Parathyroid adenoma (tissue), 2 donors: Measurements from ENCODE around the gene CALML6.
A peak's percentile ranks its signal among the peaks of the same experiment; 100 is the strongest.

ENCODE experiments used
- H2AFZ ChIP-seq: fragments of 300-600 bp; sonication (generic); one replicate; pipeline ENCODE4 v1.7.0; 2017; ENCODE audit warnings: antibody characterized with exemption, mild to moderate bottlenecking
- H3K27ac ChIP-seq: fragments of 300-600 bp; sonication (generic); one replicate; pipeline ENCODE4 v1.7.0; 2017
- H3K27me3 ChIP-seq: fragments of 300-600 bp; sonication (generic); one replicate; pipeline ENCODE4 v1.7.0; 2017; ENCODE audit warnings: low read length; ENCODE audit not compliant: control insufficient read depth, insufficient read depth
- H3K36me3 ChIP-seq: fragments of 300-600 bp; sonication (generic); one replicate; pipeline ENCODE4 v1.7.0; 2017; ENCODE audit warnings: low read length; ENCODE audit not compliant: control insufficient read depth, insufficient read depth
- H3K4me1 ChIP-seq: fragments of 300-600 bp; sonication (generic); one replicate; pipeline ENCODE4 v1.7.0; 2017; ENCODE audit warnings: control low read depth
- H3K4me2 ChIP-seq: fragments of 300-600 bp; sonication (generic); one replicate; pipeline ENCODE4 v1.7.0; 2017; ENCODE audit warnings: low read length
- H3K4me3 ChIP-seq: fragments of 300-600 bp; sonication (generic); one replicate; pipeline ENCODE4 v1.7.0; 2017; ENCODE audit warnings: low read depth, low read length
- H3K79me2 ChIP-seq: fragments of 300-600 bp; sonication (generic); one replicate; pipeline ENCODE4 v1.7.0; 2017; ENCODE audit warnings: control low read depth
- H3K9ac ChIP-seq: fragments of 300-600 bp; sonication (generic); one replicate; pipeline ENCODE4 v1.7.0; 2017; ENCODE audit warnings: mild to moderate bottlenecking
- H3K9me3 ChIP-seq: fragments of 300-600 bp; sonication (generic); one replicate; pipeline ENCODE4 v1.7.0; 2017; ENCODE audit warnings: low read length; ENCODE audit not compliant: control insufficient read depth
- CTCF ChIP-seq: fragments of 300-600 bp; sonication (generic); IDR thresholded peaks from one replicate; pipeline ENCODE4 v1.7.0; 2017; ENCODE audit warnings: antibody characterized with exemption, mild to moderate bottlenecking
- donor health status: primary hyperparathyroidism.

The CALML6 gene

GRCh38 chr1:1903224-1903623, 11.8 kb upstream of the CALML6 start:
- Histone ChIP-seq H3K27ac (no peak overlapping the region), H3K36me3 (no peaks in the 10 kb centered on the region), H3K9ac (no peak overlapping the region), H3K9me3 (no peaks in the 10 kb centered on the region), H3K79me2 (no peaks in the 10 kb centered on the region), H3K4me1 (no peaks in the 10 kb centered on the region), H3K4me2 (no peak overlapping the region), H3K4me3 (no peak overlapping the region), H2AFZ (no peak overlapping the region), H3K27me3 (no peaks in the 10 kb centered on the region)
- TF ChIP-seq CTCF = no peak

- Histone ChIP-seq H3K4me3 (no peak overlapping the region), H3K79me2 (no peaks in the 10 kb centered on the region), H3K9me3 (no peaks in the 10 kb centered on the region), H2AFZ (peak overlapping the region; percentile 34), H3K4me1 (no peaks in the 10 kb centered on the region), H3K27ac (peak overlapping the region; percentile 32), H3K9ac (no peak overlapping the region), H3K4me2 (no peak overlapping the region), H3K27me3 (no peaks in the 10 kb centered on the region), H3K36me3 (no peaks in the 10 kb centered on the region)
- TF ChIP-seq CTCF = peak; percentile 83
These were observed 8.6 kb upstream of the CALML6 start for GRCh38 chr1:1906185-1907097.

GRCh38 chr1:1907098-1907736, 7.8 kb upstream of the CALML6 start:
- Histone ChIP-seq H3K9me3 (no peaks in the 10 kb centered on the region), H3K9ac (no peak overlapping the region), H3K4me3 (no peak overlapping the region), H2AFZ (no peak overlapping the region), H3K4me1 (no peaks in the 10 kb centered on the region), H3K36me3 (no peaks in the 10 kb centered on the region), H3K27ac (no peak overlapping the region), H3K79me2 (no peaks in the 10 kb centered on the region), H3K4me2 (no peak overlapping the region), H3K27me3 (no peaks in the 10 kb centered on the region)
- no peak for TF ChIP-seq CTCF

- H3K4me2 ChIP-seq = peak overlapping the region; percentile 94
- peak overlapping the region; percentile 68 for H3K4me3 ChIP-seq
- TF ChIP-seq CTCF = no peak
- no peaks in the 10 kb centered on the region for H3K9me3 ChIP-seq
- H3K4me1 ChIP-seq = no peaks in the 10 kb centered on the region
- no peaks in the 10 kb centered on the region for H3K79me2 ChIP-seq
- no peaks in the 10 kb centered on the region for H3K36me3 ChIP-seq
- H3K27me3 ChIP-seq = no peaks in the 10 kb centered on the region
- H2AFZ ChIP-seq = peak overlapping the region; percentile 82
- peak overlapping the region; percentile 37 for H3K9ac ChIP-seq
- H3K27ac ChIP-seq = peak overlapping the region; percentile 51
These were observed 6.6 kb upstream of the CALML6 start for GRCh38 chr1:1908506-1908791.
